ENCODE data around the gene CCT6A.
"Not testable (repeated sequence)": the region's sequence is repeated elsewhere in the genome, so short reads cannot be mapped to it uniquely, and the experiment has no call there.

CCT6A gene, protein sequence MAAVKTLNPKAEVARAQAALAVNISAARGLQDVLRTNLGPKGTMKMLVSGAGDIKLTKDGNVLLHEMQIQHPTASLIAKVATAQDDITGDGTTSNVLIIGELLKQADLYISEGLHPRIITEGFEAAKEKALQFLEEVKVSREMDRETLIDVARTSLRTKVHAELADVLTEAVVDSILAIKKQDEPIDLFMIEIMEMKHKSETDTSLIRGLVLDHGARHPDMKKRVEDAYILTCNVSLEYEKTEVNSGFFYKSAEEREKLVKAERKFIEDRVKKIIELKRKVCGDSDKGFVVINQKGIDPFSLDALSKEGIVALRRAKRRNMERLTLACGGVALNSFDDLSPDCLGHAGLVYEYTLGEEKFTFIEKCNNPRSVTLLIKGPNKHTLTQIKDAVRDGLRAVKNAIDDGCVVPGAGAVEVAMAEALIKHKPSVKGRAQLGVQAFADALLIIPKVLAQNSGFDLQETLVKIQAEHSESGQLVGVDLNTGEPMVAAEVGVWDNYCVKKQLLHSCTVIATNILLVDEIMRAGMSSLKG

DNA sequence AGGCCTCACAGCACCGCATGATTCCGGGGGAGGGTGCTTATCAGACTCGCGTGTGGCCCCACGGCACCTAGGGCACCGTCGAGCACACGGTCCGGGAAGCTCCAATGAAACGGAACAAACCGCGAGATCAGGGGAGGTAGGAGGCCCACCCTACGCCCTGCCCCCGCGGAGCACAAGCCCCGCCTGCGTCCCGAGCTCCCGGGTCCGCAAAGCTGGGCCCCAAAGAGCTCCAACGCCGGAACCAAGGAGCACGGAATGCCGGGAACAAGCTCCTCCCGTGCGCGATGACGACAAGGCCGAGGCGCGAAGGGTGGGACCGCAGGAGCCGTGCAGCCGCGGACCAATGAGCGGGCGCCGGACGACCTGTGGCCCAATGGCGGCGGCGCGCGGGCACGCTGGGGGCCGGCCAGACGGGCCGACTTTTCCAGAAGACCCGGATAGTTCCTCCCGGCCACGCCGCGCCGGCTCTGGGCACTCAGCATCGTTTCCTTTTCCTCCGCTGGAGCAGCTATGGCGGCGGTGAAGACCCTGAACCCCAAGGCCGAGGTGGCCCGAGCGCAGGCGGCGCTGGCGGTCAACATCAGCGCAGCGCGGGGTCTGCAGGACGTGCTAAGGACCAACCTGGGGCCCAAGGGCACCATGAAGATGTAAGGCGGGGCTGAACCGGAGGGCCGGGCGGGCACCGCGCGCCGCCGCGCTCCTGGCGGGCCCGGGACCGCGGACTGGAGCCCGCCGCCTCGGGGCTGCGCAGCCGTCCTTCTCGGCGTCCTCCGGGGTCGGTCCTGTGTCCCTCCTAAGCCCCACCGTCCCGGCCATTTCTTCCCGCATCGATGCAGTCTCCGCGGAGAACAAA is at the start of gene CCT6A, which contains the start of gene PSPH:
CCT6A (plus strand) TSS at position 427 of the 853 bp plus-strand sequence; CDS start at position 511, 84 bp downstream.
PSPH (minus strand) TSS at position 106 of the 853 bp plus-strand sequence. CDS start 30,232 bp downstream, outside the sequence.
- DNase-seq, result peak; percentile 99 to 100

DNA sequence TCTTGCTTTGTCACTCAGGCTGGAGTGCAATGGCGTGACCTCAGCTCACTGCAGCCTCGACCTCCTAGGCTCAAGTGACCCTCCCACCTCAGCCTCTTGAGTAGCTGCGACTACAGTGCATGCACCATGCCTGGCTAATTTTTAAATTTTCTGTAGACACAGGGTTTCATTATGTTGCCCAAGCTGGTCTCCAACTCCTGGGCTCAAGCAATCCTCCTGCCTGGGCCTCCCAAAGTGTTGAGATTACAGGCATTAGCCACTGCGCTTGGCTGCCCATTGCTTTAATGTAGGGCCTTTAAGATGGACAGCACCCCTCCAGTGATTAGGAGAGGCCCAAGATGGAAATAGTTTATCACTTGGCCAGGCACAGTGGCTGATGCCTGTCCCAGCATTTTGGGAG is 47.8 kb upstream of the CCT6A start:
- DNase-seq, result no peak

DNA sequence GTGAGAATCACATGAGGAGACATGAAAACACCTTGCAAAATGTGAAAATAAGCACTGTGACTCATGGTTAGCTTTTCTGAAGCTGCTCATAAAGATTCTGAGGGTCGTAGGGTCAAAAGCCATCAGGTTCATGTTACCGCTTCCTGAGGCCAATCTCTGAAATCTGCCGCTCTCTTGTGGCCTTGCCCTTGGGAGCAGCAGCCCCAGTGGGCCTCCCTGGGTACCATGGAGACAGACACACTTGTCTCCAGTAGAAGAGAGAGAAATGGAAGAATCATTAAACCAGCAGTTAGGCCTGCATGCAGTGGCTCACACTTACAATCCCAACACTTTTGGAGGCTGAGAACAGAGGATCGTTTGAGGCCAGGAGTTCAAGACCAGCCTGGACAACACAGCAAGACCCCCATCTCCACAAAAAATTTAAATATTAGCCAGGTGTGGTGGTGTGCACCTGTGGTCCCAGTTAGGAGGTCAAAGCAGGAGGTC is 44.4 kb upstream of the CCT6A start:
- DNase-seq, result no peak

DNA sequence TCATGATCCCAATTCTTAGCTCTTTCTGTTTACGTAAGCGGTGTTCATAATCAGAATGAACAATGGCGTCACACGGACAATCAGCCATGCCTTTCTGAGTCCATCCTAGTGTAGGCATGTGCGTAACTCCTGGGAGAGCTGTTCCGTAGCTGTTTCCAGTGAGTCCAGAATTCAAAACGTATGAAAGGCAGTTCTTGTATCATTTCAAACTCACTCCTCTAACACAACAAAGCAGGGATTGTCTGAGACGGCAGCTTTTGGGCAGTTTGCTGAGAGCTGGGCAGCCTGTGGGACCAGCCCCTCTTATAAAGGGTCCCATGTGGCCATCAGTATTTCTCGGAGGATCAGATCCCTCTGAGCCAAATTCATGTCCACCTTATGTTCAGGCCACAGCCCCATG is 43.7 kb upstream of the CCT6A start:
- DNase-seq, result no peak

GRCh38 chr7:56009695-56010094 is 41.9 kb upstream of the CCT6A start:
- peak; percentile 75 to 94 for DNase-seq

DNA sequence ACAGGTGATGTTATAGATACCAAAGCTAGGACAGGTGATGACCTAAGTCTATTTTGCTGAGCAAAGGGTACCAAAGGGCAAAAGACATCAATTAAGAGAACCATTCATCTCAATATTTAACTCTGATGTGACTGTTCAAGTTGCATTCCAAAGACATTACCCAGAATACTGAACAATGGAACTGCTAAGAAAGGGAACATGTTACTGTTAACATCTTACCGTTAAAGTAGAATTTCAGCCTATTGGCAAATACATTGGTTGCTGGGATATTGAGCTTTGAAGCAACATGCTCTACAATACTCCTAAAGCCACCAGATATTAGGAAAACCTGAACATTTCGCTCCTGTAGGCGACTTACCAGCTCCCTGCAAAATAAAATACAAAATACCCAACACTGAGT is 34.5 kb upstream of the CCT6A start:
- not testable (repeated sequence) for DNase-seq

DNA sequence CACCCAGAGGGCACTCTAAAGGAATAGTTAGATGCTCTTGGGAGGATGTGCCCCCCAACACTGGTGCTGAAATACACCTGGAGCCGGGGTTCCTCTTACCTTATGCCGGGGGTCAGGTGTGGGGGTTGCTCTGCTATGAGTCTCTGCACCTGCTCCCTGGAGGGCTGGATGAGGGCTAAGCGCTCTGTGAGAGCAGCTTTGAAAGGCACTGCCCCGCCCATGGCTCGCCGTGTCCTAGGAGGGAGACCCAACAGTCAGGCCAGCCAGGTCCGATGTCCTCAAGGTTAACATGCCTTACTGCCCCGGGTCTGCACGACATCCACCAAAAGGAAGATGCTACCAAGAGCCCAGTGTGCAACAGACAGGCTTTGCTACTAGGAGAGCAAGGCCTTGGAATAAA is 32.1 kb upstream of the CCT6A start:
- no peak for DNase-seq

- no peak for DNase-seq
Observed at GRCh38 chr7:56023500-56023899, 28.1 kb upstream of the CCT6A start.

GRCh38 chr7:56026538-56026937 is 25.0 kb upstream of the CCT6A start:
- no peak for DNase-seq

- DNase-seq, result no peak
Observed at GRCh38 chr7:56028942-56029630, 22.5 kb upstream of the CCT6A start.

DNA sequence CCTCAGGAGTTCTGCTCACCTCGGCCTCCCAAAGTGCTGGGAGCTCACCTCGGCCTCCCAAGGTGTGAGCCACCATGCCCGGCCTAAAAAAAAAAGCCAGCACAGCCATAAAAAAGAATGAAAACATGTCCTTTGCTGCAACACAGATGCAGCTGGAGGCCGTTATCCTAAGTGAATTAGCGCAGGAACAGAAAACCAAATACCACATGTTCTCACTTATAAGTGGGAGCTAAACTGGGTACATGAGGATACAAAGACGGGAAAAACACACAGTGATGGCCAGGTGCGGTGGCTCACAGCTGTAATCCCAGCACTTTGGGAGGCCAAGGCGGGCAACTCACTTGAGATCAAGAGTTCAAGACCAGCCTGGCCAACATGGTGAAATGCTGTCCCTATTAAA is 21.2 kb upstream of the CCT6A start:
- DNase-seq, result no peak

DNA sequence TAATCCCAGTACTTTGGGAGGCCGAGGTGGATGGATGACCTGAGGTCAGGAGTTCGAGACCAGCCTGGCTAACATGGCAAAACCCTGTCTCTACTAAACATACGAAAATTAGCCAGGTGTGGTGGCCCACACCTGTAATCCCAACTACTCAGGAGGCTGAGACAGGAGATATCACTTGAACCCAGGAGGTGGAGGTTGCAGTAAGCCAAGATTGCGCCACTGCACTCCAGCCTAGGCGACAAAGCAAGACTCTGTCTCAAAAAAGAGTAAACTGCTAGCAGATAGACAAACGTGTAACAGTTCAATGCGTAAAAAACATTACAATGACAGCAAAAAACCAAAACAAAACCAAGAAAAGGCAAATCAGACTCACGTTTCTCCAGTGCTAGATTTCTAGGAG is 20.0 kb upstream of the CCT6A start:
- DNase-seq, result not testable (repeated sequence)

DNA sequence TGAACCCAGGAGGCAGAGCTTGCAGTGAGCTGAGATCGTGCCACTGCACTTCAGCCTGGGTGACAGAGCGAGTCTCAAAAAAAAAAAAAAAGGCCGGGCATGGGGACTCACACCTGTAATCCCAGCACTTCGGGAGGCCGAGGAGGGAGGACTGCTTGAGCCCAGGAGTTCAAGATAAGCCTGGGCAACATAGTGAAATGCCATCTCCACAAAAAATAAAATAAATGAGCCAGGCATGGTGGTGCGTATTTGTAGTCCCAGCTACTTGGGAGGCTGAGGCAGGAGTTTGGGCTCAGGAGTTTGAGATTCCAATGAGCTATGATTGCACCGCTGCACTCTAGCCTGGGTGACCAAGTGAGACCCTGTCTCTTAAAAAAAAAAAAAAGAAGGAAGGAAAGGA is 19.0 kb upstream of the CCT6A start:
- DNase-seq, result not testable (repeated sequence)

- peak; percentile 90 to 97 for DNase-seq
Observed at GRCh38 chr7:56033671-56034432, 17.7 kb upstream of the CCT6A start.

DNA sequence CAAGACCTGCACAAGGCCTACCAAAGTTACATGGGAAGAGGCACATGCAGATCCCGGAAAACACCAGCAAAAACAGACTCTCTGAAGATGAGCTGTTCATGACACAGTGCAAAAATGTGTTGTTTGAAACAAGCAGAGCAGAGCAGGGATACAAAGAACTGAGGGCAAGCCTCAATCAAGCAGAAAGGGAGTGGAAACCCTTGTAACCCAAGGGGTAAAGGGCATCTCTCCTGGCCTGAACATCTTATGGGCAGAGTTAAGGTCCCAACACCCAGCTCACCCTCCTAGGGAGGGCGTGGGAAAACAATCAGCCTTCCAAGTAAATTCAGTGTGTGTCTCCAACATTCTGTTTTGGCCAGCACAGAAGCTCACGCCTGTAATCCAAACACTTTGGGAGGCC is 10.8 kb upstream of the CCT6A start:
- DNase-seq, result no peak

GRCh38 chr7:56045758-56046157 is 5.8 kb upstream of the CCT6A start:
- not testable (repeated sequence) for DNase-seq

DNA sequence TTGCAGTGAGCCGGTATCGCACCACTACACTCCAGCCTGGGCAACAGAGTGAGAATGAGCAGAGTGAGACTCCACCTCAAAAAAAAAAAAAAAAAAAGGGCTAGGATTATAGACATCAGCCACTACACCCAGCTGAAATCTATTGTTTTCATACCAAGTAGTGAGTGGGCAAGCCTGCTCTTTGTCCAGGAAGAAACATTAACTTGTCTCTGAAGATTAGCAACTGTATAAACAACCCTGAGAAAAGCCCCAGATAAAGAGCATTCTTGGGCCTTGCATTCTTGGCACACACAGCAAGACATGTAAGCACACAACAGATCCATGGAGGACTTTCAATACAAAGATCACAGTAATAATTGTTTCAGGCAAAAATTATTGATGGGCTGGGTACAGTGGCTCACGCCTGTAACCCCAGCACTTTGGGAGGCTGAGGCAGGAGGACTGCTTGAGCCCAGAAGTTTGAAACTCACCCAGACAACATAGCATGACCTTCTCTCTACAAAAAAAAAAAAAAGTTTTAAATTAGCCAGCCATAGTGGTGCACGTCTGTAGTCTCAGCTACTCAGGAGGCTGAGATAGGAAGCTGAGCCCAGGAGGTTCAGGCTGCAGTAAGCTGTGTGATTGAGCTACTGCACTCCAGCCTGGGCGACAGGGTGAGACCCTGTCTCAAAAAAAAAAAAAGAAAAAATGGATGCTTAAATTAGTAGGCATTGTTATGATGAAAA is 4.7 kb upstream of the CCT6A start:
- DNase-seq, result no peak

- DNase-seq, result not testable (repeated sequence)
Observed at GRCh38 chr7:56047446-56048116, 4.0 kb upstream of the CCT6A start.

- no peak for DNase-seq
Observed at GRCh38 chr7:56048245-56048644, 3.3 kb upstream of the CCT6A start.

GRCh38 chr7:56048763-56049162 is 2.8 kb upstream of the CCT6A start:
- peak; percentile 41 to 78 for DNase-seq

DNA sequence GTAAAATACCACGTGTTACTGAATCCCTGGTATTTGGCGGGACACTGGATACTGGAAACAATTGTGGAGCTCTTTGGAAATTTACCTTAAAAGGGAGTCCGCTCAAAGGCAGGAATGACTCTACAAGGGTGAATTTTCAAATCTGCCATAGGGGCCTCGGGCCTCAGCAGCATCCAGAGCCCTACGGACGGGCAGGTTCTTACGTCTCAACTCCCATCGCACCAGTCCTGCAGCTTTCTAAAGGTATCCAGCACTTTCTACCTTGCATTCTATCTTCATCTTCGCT is 569 bp upstream of the CCT6A start:
- DNase-seq, result no peak
